Measurements from ENCODE around the gene PARP11.

PARP11 gene

GRCh38 chr12:3897371-3897971 lies 24.3 kb upstream of the PARP11 start:
- Histone ChIP-seq H3K27ac (peak overlapping the region in 1 of 2 donors; percentile 66), H3K4me3 (no peak overlapping the region)
- TF ChIP-seq CTCF (IDR thresholded peaks at IDR 0.05), result no peak
- no peak for DNase-seq (ENCODE audit: low spot score)

GRCh38 chr12:3896801-3897351 lies 23.7 kb upstream of the PARP11 start:
- Histone ChIP-seq H3K27ac (peak overlapping the region in 1 of 2 donors; percentile 66), H3K4me3 (no peak overlapping the region)
- DNase-seq (ENCODE audit: low spot score), result no peak
- no peak for TF ChIP-seq CTCF (IDR thresholded peaks at IDR 0.05)

GRCh38 chr12:3896356-3896755 lies 23.2 kb upstream of the PARP11 start:
- no peak for DNase-seq (ENCODE audit: low spot score)
- H3K27ac ChIP-seq, result peak overlapping the region in 1 of 2 donors; percentile 54
- H3K4me3 ChIP-seq, result no peak overlapping the region
- no peak for TF ChIP-seq CTCF (IDR thresholded peaks at IDR 0.05)

GRCh38 chr12:3892631-3893030 lies 19.4 kb upstream of the PARP11 start:
- Histone ChIP-seq H3K27ac (no peak overlapping the region), H3K4me3 (no peak overlapping the region)
- TF ChIP-seq CTCF (IDR thresholded peaks at IDR 0.05), result no peak
- DNase-seq (ENCODE audit: low spot score), result no peak

GRCh38 chr12:3891201-3891600 lies 18.0 kb upstream of the PARP11 start:
- no peak for TF ChIP-seq CTCF (IDR thresholded peaks at IDR 0.05)
- Histone ChIP-seq H3K27ac (no peak overlapping the region), H3K4me3 (no peak overlapping the region)
- DNase-seq (ENCODE audit: low spot score), result no peak

GRCh38 chr12:3888659-3889058 lies 15.5 kb upstream of the PARP11 start:
- no peak for TF ChIP-seq CTCF (IDR thresholded peaks at IDR 0.05)
- no peak overlapping the region for H3K4me3 ChIP-seq
- no peak for DNase-seq (ENCODE audit: low spot score)
- H3K27ac ChIP-seq, result no peak overlapping the region
